Adrenal gland (tissue), 5 donors: ENCODE data around the gene RAB9A.

Experiments used
- CTCF ChIP-seq, 6 experiments: fragments of 450-650 bp in 4 of 6; fragments of 200-600 bp in 2 of 6; sonication (generic) in 1 of 6; IDR thresholded peaks; 1 replicate in 5 of 6; 2 replicates in 1 of 6; pipeline versions ENCODE4 v1.5.1 to v1.8.0; 2016 to 2021; ENCODE audit warnings: antibody characterized with exemption in 6 of 6, mild to moderate bottlenecking in 2 of 6, moderate library complexity in 1 of 6
- POLR2A ChIP-seq, 2 donors: fragments of 450-650 bp; IDR thresholded peaks; one replicate each; pipeline ENCODE4 v1.6.1; 2017; ENCODE audit warnings: antibody characterized with exemption in 2 of 2, mild to moderate bottlenecking in 2 of 2, moderate library complexity in 1 of 2
- donor health status: DM: no; HTN: no; CAD: no.

DNA sequence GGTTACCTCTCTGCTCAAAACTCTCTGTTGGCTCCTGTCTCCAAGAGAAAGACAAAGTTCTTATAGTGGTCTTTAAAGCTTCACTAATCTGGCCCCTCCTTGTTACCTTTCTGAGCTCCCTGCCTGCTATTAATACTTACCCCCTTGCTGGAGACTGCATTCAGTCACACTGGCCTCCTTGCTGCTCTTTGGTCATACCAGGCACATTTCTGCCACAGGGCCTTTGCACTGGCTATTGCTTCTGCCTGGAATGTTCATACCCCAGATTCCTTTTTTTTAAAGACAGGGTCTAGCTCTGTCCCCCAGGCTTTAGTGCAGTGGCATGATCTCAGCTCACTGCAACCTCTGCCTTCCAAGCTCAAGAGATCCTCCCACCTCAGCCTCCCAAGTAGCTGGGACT, 15.9 kb upstream of the RAB9A start:
- no peak for TF ChIP-seq CTCF (IDR thresholded peaks at IDR 0.05)
- TF ChIP-seq POLR2A (IDR thresholded peaks at IDR 0.05), result no peak
